Nephron progenitor cell (in vitro differentiated cells): ENCODE measurements around the gene BCL7A.

Experiments used
- DNase-seq: peaks from one replicate; pipeline ENCODE4 v3.0.0; 2021
- H3K27ac Mint-ChIP-seq: 2 replicates; pipeline ENCODE4 v1.8.0; 2021; ENCODE audit warnings: mild to moderate bottlenecking, moderate library complexity, mixed read lengths
- H3K27me3 Mint-ChIP-seq: 2 replicates; pipeline ENCODE4 v1.8.0; 2021; ENCODE audit warnings: mild to moderate bottlenecking, low read depth, mixed read lengths; ENCODE audit not compliant: poor library complexity
- H3K36me3 Mint-ChIP-seq: 2 replicates; pipeline ENCODE4 v1.8.0; 2021; ENCODE audit warnings: low read depth, mixed read lengths
- H3K4me1 Mint-ChIP-seq: 2 replicates; pipeline ENCODE4 v1.8.0; 2021; ENCODE audit warnings: mixed read lengths
- H3K4me3 Mint-ChIP-seq: 2 replicates; pipeline ENCODE4 v1.8.0; 2021; ENCODE audit warnings: mild to moderate bottlenecking, moderate library complexity, mixed read lengths
- H3K9me3 Mint-ChIP-seq: 2 replicates; pipeline ENCODE4 v1.8.0; 2021; ENCODE audit warnings: mild to moderate bottlenecking, moderate library complexity, mixed read lengths
- TF ChIP-seq, protein P1 (sequence below): fragments of 200-600 bp; sonication (generic); IDR thresholded peaks from 2 replicates; pipeline ENCODE4 v1.5.0; 2021; ENCODE audit warnings: antibody characterized with exemption

BCL7A gene

GRCh38 chr12:122094735-122095631, 73.3 kb downstream of the BCL7A start:
- Mint-ChIP-seq H3K4me1 (peaks cover 39% of the 10 kb centered on the region), H3K4me3 (no peak overlapping the region), H3K27ac (no peak overlapping the region), H3K9me3 (no peaks in the 10 kb centered on the region), H3K36me3 (peaks cover 5% of the 10 kb centered on the region), H3K27me3 (no peaks in the 10 kb centered on the region)
- TF ChIP-seq, protein P1, sequence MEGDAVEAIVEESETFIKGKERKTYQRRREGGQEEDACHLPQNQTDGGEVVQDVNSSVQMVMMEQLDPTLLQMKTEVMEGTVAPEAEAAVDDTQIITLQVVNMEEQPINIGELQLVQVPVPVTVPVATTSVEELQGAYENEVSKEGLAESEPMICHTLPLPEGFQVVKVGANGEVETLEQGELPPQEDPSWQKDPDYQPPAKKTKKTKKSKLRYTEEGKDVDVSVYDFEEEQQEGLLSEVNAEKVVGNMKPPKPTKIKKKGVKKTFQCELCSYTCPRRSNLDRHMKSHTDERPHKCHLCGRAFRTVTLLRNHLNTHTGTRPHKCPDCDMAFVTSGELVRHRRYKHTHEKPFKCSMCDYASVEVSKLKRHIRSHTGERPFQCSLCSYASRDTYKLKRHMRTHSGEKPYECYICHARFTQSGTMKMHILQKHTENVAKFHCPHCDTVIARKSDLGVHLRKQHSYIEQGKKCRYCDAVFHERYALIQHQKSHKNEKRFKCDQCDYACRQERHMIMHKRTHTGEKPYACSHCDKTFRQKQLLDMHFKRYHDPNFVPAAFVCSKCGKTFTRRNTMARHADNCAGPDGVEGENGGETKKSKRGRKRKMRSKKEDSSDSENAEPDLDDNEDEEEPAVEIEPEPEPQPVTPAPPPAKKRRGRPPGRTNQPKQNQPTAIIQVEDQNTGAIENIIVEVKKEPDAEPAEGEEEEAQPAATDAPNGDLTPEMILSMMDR = no peak
- no peak for DNase-seq

- Mint-ChIP-seq H3K4me3 (no peak overlapping the region), H3K4me1 (peaks cover 41% of the 10 kb centered on the region), H3K27ac (peak overlapping the region; percentile 57), H3K9me3 (no peaks in the 10 kb centered on the region), H3K27me3 (no peaks in the 10 kb centered on the region), H3K36me3 (peaks cover 10% of the 10 kb centered on the region)
- TF ChIP-seq, protein P1 = no peak
- no peak for DNase-seq
Measured at GRCh38 chr12:122096014-122096413, 74.3 kb downstream of the BCL7A start.

- no peak overlapping the region for H3K4me3 Mint-ChIP-seq
- peaks cover 41% of the 10 kb centered on the region for H3K4me1 Mint-ChIP-seq
Measured at GRCh38 chr12:122096591-122097149, 75.0 kb downstream of the BCL7A start.

DNA sequence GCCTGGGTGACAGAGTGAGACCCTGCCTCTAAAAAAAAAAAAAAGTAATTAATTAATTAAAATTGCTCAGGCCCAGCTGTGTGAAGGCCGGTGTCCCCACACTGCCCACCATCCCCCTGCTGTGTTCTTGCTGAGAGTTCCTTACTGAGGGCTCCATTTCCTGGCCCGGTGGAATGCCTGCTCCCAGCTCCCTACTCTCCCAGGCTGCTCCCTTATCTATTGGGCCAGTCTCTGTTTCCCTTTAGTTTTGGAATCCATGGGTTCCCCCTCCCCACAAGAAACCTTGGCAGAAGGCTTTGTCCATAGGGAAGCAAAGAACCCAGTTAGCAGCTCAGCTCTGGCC, 75.9 kb downstream of the BCL7A start:
- H3K9me3 Mint-ChIP-seq = peaks cover 7% of the 10 kb centered on the region
- no peak overlapping the region for H3K4me3 Mint-ChIP-seq
- H3K36me3 Mint-ChIP-seq = peaks cover 12% of the 10 kb centered on the region
- no peaks in the 10 kb centered on the region for H3K27me3 Mint-ChIP-seq
- no peak for DNase-seq
- peaks cover 41% of the 10 kb centered on the region for H3K4me1 Mint-ChIP-seq
- H3K27ac Mint-ChIP-seq = peak overlapping the region; percentile 79
- TF ChIP-seq, protein P1 = no peak

More at GRCh38 chr12:122096591-122097149, 75.0 kb downstream of the BCL7A start:
- H3K27me3 Mint-ChIP-seq = no peaks in the 10 kb centered on the region
- peaks cover 10% of the 10 kb centered on the region for H3K36me3 Mint-ChIP-seq
- TF ChIP-seq, protein P1 = no peak
- H3K9me3 Mint-ChIP-seq = peaks cover 1% of the 10 kb centered on the region
- DNase-seq = no peak
- H3K27ac Mint-ChIP-seq = peak overlapping the region; percentile 57

DNA sequence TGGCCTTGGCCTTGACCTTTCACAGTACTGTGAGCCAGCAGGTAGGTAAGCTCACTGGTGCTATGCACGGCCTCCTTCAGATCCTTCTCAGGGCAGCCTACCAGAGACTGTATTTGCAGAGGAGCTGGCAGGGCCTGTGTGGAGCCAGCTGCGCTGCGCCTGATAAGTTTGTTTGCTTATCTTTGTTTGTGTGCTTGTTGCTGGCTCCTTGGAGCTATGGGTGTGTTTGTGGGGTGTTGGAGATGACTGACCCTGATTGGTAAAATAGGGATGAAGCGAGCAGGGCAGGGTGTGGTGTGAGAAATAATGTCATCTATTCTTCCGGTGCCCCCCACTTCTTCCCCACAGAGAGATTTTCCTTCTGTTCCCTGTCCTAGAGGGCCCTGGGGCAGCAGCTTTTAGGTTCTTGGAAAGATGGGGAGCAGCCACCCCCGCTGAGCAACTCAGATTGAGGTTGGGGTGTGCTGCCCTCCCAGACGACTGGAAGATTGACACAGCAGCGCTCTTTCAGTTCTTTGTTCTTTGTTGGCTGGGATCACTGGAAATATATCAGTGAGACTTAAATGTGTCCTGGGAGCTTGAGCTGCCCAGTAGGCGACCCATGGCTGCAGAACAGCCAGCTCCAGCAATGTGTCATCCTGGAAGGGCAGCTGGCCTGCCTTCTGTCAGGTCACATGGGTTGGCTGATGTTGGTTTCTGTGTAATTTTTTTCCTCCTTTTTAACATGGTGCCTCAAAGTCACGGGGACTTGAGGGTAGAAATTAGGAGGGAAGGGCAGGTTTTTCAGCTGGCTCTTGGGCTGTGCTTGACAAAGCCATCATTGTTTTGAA, 76.5 kb downstream of the BCL7A start:
- peak overlapping the region; percentile 89 for H3K27ac Mint-ChIP-seq
- no peaks in the 10 kb centered on the region for H3K27me3 Mint-ChIP-seq
- peaks cover 14% of the 10 kb centered on the region for H3K36me3 Mint-ChIP-seq
- peaks cover 41% of the 10 kb centered on the region for H3K4me1 Mint-ChIP-seq
- TF ChIP-seq, protein P1 = no peak
- DNase-seq = no peak
- H3K4me3 Mint-ChIP-seq = no peak overlapping the region
- peaks cover 10% of the 10 kb centered on the region for H3K9me3 Mint-ChIP-seq
